Mononuclear cell (primary cell): Measurements from ENCODE around the gene DHX15. TPM values are rescaled to one million over a fixed set of nuclear protein-coding genes. Genes with fewer than 3 reads are reported as not detected.

Source experiments
- H3K27me3 ChIP-seq: 2 replicates; pipeline ENCODE4 v1.6.0; 2011; ENCODE audit warnings: low read length, control low read depth; ENCODE audit not compliant: insufficient read depth
- H3K4me1 ChIP-seq: 2 replicates; pipeline ENCODE4 v1.5.1; 2011; ENCODE audit warnings: mild to moderate bottlenecking, low read length, control low read depth; ENCODE audit not compliant: insufficient read depth
- H3K4me3 ChIP-seq: 2 replicates; pipeline ENCODE4 v1.5.1; 2011; ENCODE audit warnings: mild to moderate bottlenecking, low read length, moderate library complexity
- H3K9me3 ChIP-seq: 2 replicates; pipeline ENCODE4 v1.5.1; 2011; ENCODE audit warnings: low read depth, mild to moderate bottlenecking, control low read depth, low read length
- total RNA-seq: library from RNA; depleted of rRNA; stranded (reverse); fragments of >200 nt; gene quantifications from one replicate; pipeline ENCODE4 v1.2.3, GENCODE V29; 2012

The DHX15 gene
- total RNA-seq, 1 donor: 314 TPM

- no peaks in the 10 kb centered on the region for H3K9me3 ChIP-seq
- H3K4me1 ChIP-seq: peaks cover 9% of the 10 kb centered on the region
- no peak overlapping the region for H3K4me3 ChIP-seq
- H3K27me3 ChIP-seq: no peaks in the 10 kb centered on the region
Measured at GRCh38 chr4:24568425-24568824, 15.9 kb downstream of the DHX15 start.

GRCh38 chr4:24565054-24565453, 19.3 kb downstream of the DHX15 start:
- no peak overlapping the region for H3K4me3 ChIP-seq

GRCh38 chr4:24564488-24564887, 19.9 kb downstream of the DHX15 start:
- Histone ChIP-seq H3K4me1 (peaks cover 5% of the 10 kb centered on the region), H3K4me3 (no peak overlapping the region), H3K9me3 (no peaks in the 10 kb centered on the region), H3K27me3 (no peaks in the 10 kb centered on the region)

More at GRCh38 chr4:24565054-24565453, 19.3 kb downstream of the DHX15 start:
- no peaks in the 10 kb centered on the region for H3K27me3 ChIP-seq
- H3K9me3 ChIP-seq: no peaks in the 10 kb centered on the region
- peaks cover 5% of the 10 kb centered on the region for H3K4me1 ChIP-seq

GRCh38 chr4:24561438-24562139, 22.8 kb downstream of the DHX15 start:
- H3K27me3 ChIP-seq: no peaks in the 10 kb centered on the region
- peaks cover 15% of the 10 kb centered on the region for H3K4me1 ChIP-seq
- no peaks in the 10 kb centered on the region for H3K9me3 ChIP-seq
- no peak overlapping the region for H3K4me3 ChIP-seq

- Histone ChIP-seq H3K9me3 (no peaks in the 10 kb centered on the region), H3K4me1 (peaks cover 12% of the 10 kb centered on the region)
Measured at GRCh38 chr4:24560868-24561368, 23.4 kb downstream of the DHX15 start.

GRCh38 chr4:24559889-24560288, 24.5 kb downstream of the DHX15 start:
- Histone ChIP-seq H3K4me3 (no peak overlapping the region), H3K9me3 (no peaks in the 10 kb centered on the region), H3K27me3 (no peaks in the 10 kb centered on the region), H3K4me1 (peaks cover 10% of the 10 kb centered on the region)

More at GRCh38 chr4:24560868-24561368, 23.4 kb downstream of the DHX15 start:
- no peak overlapping the region for H3K4me3 ChIP-seq
- no peaks in the 10 kb centered on the region for H3K27me3 ChIP-seq

- H3K4me3 ChIP-seq: no peak overlapping the region
- no peaks in the 10 kb centered on the region for H3K9me3 ChIP-seq
- peaks cover 10% of the 10 kb centered on the region for H3K4me1 ChIP-seq
- no peaks in the 10 kb centered on the region for H3K27me3 ChIP-seq
Measured at GRCh38 chr4:24559032-24559821, 25.1 kb downstream of the DHX15 start.

GRCh38 chr4:24557026-24558025, 27.0 kb downstream of the DHX15 start:
- Histone ChIP-seq H3K4me1 (peaks cover 10% of the 10 kb centered on the region), H3K27me3 (no peaks in the 10 kb centered on the region), H3K4me3 (no peak overlapping the region), H3K9me3 (no peaks in the 10 kb centered on the region)

- Histone ChIP-seq H3K4me1 (peaks cover 4% of the 10 kb centered on the region), H3K4me3 (no peak overlapping the region), H3K9me3 (no peaks in the 10 kb centered on the region), H3K27me3 (no peaks in the 10 kb centered on the region)
Measured at GRCh38 chr4:24551492-24552289, 32.7 kb downstream of the DHX15 start.

- H3K4me1 ChIP-seq: peaks cover 4% of the 10 kb centered on the region
- H3K27me3 ChIP-seq: no peaks in the 10 kb centered on the region
- H3K9me3 ChIP-seq: no peaks in the 10 kb centered on the region
- H3K4me3 ChIP-seq: no peak overlapping the region
Measured at GRCh38 chr4:24550441-24551175, 33.7 kb downstream of the DHX15 start.

- Histone ChIP-seq H3K4me1 (peaks cover 4% of the 10 kb centered on the region), H3K4me3 (no peak overlapping the region), H3K9me3 (no peaks in the 10 kb centered on the region), H3K27me3 (no peaks in the 10 kb centered on the region)
Measured at GRCh38 chr4:24547979-24548378, 36.4 kb downstream of the DHX15 start.

- Histone ChIP-seq H3K27me3 (no peaks in the 10 kb centered on the region), H3K9me3 (no peaks in the 10 kb centered on the region), H3K4me3 (no peak overlapping the region), H3K4me1 (peaks cover 4% of the 10 kb centered on the region)
Measured at GRCh38 chr4:24544208-24544988, 40.0 kb downstream of the DHX15 start.

GRCh38 chr4:24537025-24537424, 47.3 kb downstream of the DHX15 start:
- Histone ChIP-seq H3K4me3 (no peak overlapping the region), H3K27me3 (no peaks in the 10 kb centered on the region), H3K9me3 (no peaks in the 10 kb centered on the region), H3K4me1 (no peaks in the 10 kb centered on the region)
